IMR-90 (cell line): ENCODE data around the gene KIFC3.

Source experiments
- BHLHE40 ChIP-seq: fragments of 150-350 bp; IDR thresholded peaks from 2 replicates; pipeline ENCODE4 v1.6.1; 2016; ENCODE audit warnings: mild to moderate bottlenecking, low read depth, low read length
- CEBPB ChIP-seq: IDR thresholded peaks from 2 replicates; pipeline ENCODE4 v1.6.1; 2012; ENCODE audit warnings: low read depth, low read length, improper control_type of control experiment
- FOS ChIP-seq: fragments of 150-350 bp; IDR thresholded peaks from 2 replicates; pipeline ENCODE4 v1.6.1; 2016; ENCODE audit warnings: low read depth, low read length
- MAFK ChIP-seq: IDR thresholded peaks from 2 replicates; pipeline ENCODE4 v1.6.1; 2012; ENCODE audit warnings: low read depth, low read length, improper control_type of control experiment
- NFE2L2 ChIP-seq: fragments of 150-350 bp; IDR thresholded peaks from 2 replicates; pipeline ENCODE4 v1.6.1; 2016; ENCODE audit warnings: low read depth, mild to moderate bottlenecking, low read length
- POLR2A ChIP-seq: IDR thresholded peaks from 2 replicates; pipeline ENCODE4 v1.6.1; 2012; ENCODE audit warnings: mild to moderate bottlenecking, low read depth, low read length
- RAD21 ChIP-seq: IDR thresholded peaks from 2 replicates; pipeline ENCODE4 v1.6.1; 2012; ENCODE audit warnings: low read length, improper control_type of control experiment
- RCOR1 ChIP-seq: IDR thresholded peaks from 2 replicates; pipeline ENCODE4 v1.6.1; 2012; ENCODE audit warnings: mild to moderate bottlenecking, low read length, improper control_type of control experiment; ENCODE audit not compliant: insufficient replicate concordance
- RFX5 ChIP-seq: IDR thresholded peaks from 2 replicates; pipeline ENCODE4 v1.8.0; 2012; ENCODE audit warnings: low read depth, mild to moderate bottlenecking, low read length, moderate library complexity
- SMC3 ChIP-seq: fragments of 150-350 bp; IDR thresholded peaks from 2 replicates; pipeline ENCODE4 v1.6.1; 2016; ENCODE audit warnings: low read depth, mild to moderate bottlenecking, antibody characterized with exemption, low read length, moderate library complexity
- TF ChIP-seq, protein P1 (sequence below): conservative IDR thresholded peaks from 2 replicates; pipeline ENCODE4 v1.5.1; 2012; ENCODE audit warnings: mild to moderate bottlenecking, low read depth, low read length, improper control_type of control experiment
- TF ChIP-seq, protein P2 (sequence below): fragments of 150-350 bp; IDR thresholded peaks from 2 replicates; pipeline ENCODE4 v1.6.1; 2016; ENCODE audit warnings: low read depth, mild to moderate bottlenecking, low read length, moderate library complexity, borderline replicate concordance

DNA sequence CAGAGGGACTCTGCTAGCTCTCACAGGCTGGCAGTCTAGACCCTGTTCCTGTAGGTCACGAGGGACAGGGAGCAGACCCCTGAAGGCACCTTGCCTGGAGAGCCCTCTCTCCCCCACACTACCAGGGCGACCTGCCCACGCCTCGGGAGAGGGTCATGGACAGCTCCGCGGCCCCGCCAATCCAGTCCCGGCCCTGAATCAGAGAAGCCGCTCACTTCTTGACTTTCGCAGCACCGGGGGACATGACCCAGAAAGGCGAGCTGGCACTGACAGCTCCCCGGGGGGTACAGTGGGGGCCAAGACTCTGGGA lies 5.1 kb downstream of the KIFC3 start:
- TF ChIP-seq BHLHE40 (no peak), POLR2A (no peak), CEBPB (no peak), RCOR1 (no peak), RAD21 (no peak), FOS (no peak), SMC3 (no peak), RFX5 (no peak), MAFK (no peak), NFE2L2 (no peak)
- TF ChIP-seq, protein P1, sequence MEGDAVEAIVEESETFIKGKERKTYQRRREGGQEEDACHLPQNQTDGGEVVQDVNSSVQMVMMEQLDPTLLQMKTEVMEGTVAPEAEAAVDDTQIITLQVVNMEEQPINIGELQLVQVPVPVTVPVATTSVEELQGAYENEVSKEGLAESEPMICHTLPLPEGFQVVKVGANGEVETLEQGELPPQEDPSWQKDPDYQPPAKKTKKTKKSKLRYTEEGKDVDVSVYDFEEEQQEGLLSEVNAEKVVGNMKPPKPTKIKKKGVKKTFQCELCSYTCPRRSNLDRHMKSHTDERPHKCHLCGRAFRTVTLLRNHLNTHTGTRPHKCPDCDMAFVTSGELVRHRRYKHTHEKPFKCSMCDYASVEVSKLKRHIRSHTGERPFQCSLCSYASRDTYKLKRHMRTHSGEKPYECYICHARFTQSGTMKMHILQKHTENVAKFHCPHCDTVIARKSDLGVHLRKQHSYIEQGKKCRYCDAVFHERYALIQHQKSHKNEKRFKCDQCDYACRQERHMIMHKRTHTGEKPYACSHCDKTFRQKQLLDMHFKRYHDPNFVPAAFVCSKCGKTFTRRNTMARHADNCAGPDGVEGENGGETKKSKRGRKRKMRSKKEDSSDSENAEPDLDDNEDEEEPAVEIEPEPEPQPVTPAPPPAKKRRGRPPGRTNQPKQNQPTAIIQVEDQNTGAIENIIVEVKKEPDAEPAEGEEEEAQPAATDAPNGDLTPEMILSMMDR, result no peak
- TF ChIP-seq, protein P2, sequence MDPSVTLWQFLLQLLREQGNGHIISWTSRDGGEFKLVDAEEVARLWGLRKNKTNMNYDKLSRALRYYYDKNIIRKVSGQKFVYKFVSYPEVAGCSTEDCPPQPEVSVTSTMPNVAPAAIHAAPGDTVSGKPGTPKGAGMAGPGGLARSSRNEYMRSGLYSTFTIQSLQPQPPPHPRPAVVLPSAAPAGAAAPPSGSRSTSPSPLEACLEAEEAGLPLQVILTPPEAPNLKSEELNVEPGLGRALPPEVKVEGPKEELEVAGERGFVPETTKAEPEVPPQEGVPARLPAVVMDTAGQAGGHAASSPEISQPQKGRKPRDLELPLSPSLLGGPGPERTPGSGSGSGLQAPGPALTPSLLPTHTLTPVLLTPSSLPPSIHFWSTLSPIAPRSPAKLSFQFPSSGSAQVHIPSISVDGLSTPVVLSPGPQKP, result no peak
